ENCODE measurements around the gene WDFY2.

- TF ChIP-seq CTCF (IDR thresholded peaks at IDR 0.05) = no peak
- TF ChIP-seq POLR2A (IDR thresholded peaks at IDR 0.05) = no peak
Measured at GRCh38 chr13:51772781-51773180, 188.5 kb downstream of the WDFY2 start.

Data from body of pancreas (tissue), 4 donors.